Endothelial cell (in vitro differentiated cells): ENCODE data around the gene PTPRD. TPM values are rescaled to one million over a fixed set of nuclear protein-coding genes. Genes with fewer than 3 reads are reported as not detected.

Experiments
- DNase-seq: peaks from one replicate; pipeline ENCODE4 v3.0.0; 2021; ENCODE audit warnings: low spot score
- H3K27ac Mint-ChIP-seq: one replicate; pipeline ENCODE4 v1.8.0; 2021; ENCODE audit warnings: mixed read lengths, inconsistent platforms; ENCODE audit not compliant: unreplicated experiment
- H3K27me3 Mint-ChIP-seq: one replicate; pipeline ENCODE4 v1.8.0; 2021; ENCODE audit warnings: mild to moderate bottlenecking, moderate library complexity, mixed read lengths, inconsistent platforms; ENCODE audit not compliant: unreplicated experiment
- H3K36me3 Mint-ChIP-seq: one replicate; pipeline ENCODE4 v1.8.0; 2021; ENCODE audit warnings: mild to moderate bottlenecking, low read depth, mixed read lengths, inconsistent platforms; ENCODE audit not compliant: unreplicated experiment
- H3K4me1 Mint-ChIP-seq: one replicate; pipeline ENCODE4 v1.8.0; 2021; ENCODE audit warnings: mild to moderate bottlenecking, mixed read lengths, inconsistent platforms; ENCODE audit not compliant: unreplicated experiment
- H3K4me3 Mint-ChIP-seq: one replicate; pipeline ENCODE4 v1.8.0; 2021; ENCODE audit warnings: mild to moderate bottlenecking, mixed read lengths, inconsistent platforms; ENCODE audit not compliant: unreplicated experiment
- H3K9me3 Mint-ChIP-seq: one replicate; pipeline ENCODE4 v1.8.0; 2021; ENCODE audit warnings: mixed read lengths, inconsistent platforms; ENCODE audit not compliant: unreplicated experiment
- CTCF ChIP-seq: fragments of 200-600 bp; sonication (generic); IDR thresholded peaks from one replicate; pipeline ENCODE4 v1.5.0; 2021; ENCODE audit warnings: antibody characterized with exemption; ENCODE audit not compliant: unreplicated experiment
- total RNA-seq: library from RNA; stranded (reverse); fragmentation: NEBNext Ultra II Directional; extraction: Animal tissue kit (Norgen Biotek cat#: 25700); gene quantifications from one replicate; pipeline ENCODE4 v1.2.1, GENCODE V29; 2021; ENCODE audit not compliant: unreplicated experiment

Gene PTPRD
- total RNA-seq, 1 donor from 2014 or later: 47.8 TPM

- no peaks in the 10 kb centered on the region for H3K27me3 Mint-ChIP-seq
- H3K27ac Mint-ChIP-seq: no peak overlapping the region
- DNase-seq: no peak
- H3K4me1 Mint-ChIP-seq: no peaks in the 10 kb centered on the region
- no peak overlapping the region for H3K4me3 Mint-ChIP-seq
- H3K9me3 Mint-ChIP-seq: no peaks in the 10 kb centered on the region
- TF ChIP-seq CTCF: no peak
- H3K36me3 Mint-ChIP-seq: no peaks in the 10 kb centered on the region
Measured at GRCh38 chr9:8960254-8960653, 1652.5 kb downstream of the PTPRD start.

- no peak for TF ChIP-seq CTCF
- Mint-ChIP-seq H3K36me3 (no peaks in the 10 kb centered on the region), H3K27ac (no peak overlapping the region), H3K4me1 (no peaks in the 10 kb centered on the region), H3K4me3 (no peak overlapping the region), H3K27me3 (no peaks in the 10 kb centered on the region), H3K9me3 (no peaks in the 10 kb centered on the region)
- DNase-seq: no peak
Measured at GRCh38 chr9:8958358-8958757, 1654.4 kb downstream of the PTPRD start.

GRCh38 chr9:8955315-8955714 lies 1657.5 kb downstream of the PTPRD start:
- no peaks in the 10 kb centered on the region for H3K27me3 Mint-ChIP-seq
- no peaks in the 10 kb centered on the region for H3K36me3 Mint-ChIP-seq
- no peak overlapping the region for H3K4me3 Mint-ChIP-seq
- H3K9me3 Mint-ChIP-seq: no peaks in the 10 kb centered on the region
- H3K27ac Mint-ChIP-seq: no peak overlapping the region
- TF ChIP-seq CTCF: no peak
- H3K4me1 Mint-ChIP-seq: no peaks in the 10 kb centered on the region
- DNase-seq: no peak

GRCh38 chr9:8946461-8946860 lies 1666.3 kb downstream of the PTPRD start:
- no peak for TF ChIP-seq CTCF
- DNase-seq: no peak
- Mint-ChIP-seq H3K27ac (no peak overlapping the region), H3K4me3 (no peak overlapping the region), H3K4me1 (no peaks in the 10 kb centered on the region), H3K9me3 (no peaks in the 10 kb centered on the region), H3K27me3 (no peaks in the 10 kb centered on the region), H3K36me3 (no peaks in the 10 kb centered on the region)

GRCh38 chr9:8943392-8943791 lies 1669.4 kb downstream of the PTPRD start:
- Mint-ChIP-seq H3K27ac (no peak overlapping the region), H3K36me3 (no peaks in the 10 kb centered on the region), H3K4me3 (no peak overlapping the region), H3K9me3 (no peaks in the 10 kb centered on the region), H3K27me3 (no peaks in the 10 kb centered on the region), H3K4me1 (no peaks in the 10 kb centered on the region)
- no peak for TF ChIP-seq CTCF
- DNase-seq: no peak
